Measurements from ENCODE around the gene FAM168A. TPM values are rescaled to one million over a fixed set of nuclear protein-coding genes. Genes with fewer than 3 reads are reported as not detected.

FAM168A gene
- total RNA-seq, 2 donors from 2014 or later: 16.6 to 23.4 TPM

DNA sequence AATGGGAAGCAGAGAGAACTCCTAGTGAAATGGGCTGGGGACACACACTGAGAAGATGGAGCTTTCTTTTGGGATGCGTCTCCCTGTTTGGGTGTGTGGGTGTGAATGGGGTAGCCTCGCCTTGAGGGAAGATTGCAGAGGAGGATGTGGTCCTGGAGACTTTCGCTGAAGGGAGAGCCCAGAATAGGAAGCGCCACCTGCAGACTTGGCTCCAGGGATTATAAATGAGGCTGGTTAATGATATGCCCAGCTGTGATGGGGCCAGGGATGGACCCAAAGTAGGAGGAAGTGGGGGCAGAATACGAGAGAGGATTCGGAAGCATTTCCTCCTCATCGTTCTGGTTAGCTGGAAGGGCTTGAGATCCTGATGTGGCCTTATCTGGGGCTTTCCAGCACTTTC, 208.0 kb downstream of the FAM168A start:
- Mint-ChIP-seq H3K27ac (peak overlapping the region; percentile 24 to 54), H3K36me3 (no peaks in the 10 kb centered on the region), H3K9me3 (no peaks in the 10 kb centered on the region)
- DNase-seq (ENCODE audit: low spot score in 2 of 2) (no peak), ATAC-seq (no peak)

DNA sequence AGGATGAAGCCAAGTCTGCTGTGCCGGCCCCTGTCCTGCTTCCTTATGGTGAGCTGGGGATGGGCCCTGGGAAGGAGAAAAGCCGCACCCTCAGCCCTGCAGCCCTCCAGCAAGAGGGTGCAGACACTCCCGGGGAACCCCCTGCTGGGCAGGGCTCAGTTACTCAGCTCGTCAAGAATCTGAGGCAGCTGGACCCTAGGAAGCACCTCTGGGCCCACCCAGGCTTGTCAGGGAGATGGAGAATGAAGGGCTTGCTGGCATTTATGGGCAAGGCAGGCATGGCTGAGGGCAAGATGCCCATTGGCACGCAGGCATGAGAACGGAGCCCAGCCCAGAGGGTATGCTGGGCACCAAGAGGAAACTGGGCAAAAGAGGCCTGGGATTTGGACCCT, 208.8 kb downstream of the FAM168A start:
- DNase-seq (ENCODE audit: low spot score in 2 of 2): no peak
- Mint-ChIP-seq H3K36me3 (no peaks in the 10 kb centered on the region), H3K9me3 (no peaks in the 10 kb centered on the region), H3K27ac (peak overlapping the region; percentile 54 to 68)
- ATAC-seq: no peak

DNA sequence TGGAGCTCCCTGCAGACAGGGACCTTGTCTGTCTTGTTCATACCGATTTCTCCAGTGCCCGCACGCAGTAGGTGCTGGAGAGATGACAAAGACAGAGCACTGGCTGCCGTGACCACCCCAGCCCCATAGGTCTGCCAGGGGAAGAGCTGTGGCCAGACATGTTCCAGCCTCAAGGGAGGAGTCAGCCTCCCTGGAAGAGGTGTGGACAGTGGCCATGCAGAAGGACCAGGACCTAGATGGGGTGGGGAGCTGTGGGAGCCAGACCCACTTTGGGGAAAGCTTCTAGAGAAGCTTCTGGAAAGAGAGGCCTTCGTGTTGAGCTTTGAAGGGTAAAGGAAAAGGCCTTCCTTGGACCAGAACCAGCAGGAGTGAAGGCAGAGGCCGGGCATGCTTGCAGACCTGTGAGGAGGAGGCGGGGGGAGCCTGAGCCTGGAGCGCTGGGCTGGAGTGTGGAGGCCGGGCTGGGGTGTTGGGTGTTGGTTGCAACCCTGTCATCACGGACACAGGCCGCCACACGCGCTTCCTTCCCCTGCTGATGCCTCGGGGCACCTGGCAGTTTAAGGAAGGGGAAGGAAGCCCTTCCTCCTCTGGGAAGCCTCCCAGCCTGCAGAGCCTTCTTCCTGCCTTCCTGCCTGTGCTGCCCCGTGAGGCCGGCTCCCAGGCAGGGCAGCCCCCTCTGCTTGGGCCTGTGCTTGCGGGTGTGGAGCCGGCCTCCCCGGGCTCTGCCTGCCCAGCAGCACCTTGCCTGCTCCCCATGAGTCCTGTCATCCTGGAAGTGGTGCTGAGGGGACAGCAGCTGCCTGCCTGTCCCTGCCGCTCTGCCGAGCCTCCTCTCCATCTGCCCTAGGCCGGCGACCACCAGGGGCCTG, 209.4 kb downstream of the FAM168A start:
- no peak for DNase-seq (ENCODE audit: low spot score in 2 of 2)
- Mint-ChIP-seq H3K36me3 (no peaks in the 10 kb centered on the region), H3K27ac (peak overlapping the region; percentile 54 to 93), H3K9me3 (no peaks in the 10 kb centered on the region)
- no peak for ATAC-seq

DNA sequence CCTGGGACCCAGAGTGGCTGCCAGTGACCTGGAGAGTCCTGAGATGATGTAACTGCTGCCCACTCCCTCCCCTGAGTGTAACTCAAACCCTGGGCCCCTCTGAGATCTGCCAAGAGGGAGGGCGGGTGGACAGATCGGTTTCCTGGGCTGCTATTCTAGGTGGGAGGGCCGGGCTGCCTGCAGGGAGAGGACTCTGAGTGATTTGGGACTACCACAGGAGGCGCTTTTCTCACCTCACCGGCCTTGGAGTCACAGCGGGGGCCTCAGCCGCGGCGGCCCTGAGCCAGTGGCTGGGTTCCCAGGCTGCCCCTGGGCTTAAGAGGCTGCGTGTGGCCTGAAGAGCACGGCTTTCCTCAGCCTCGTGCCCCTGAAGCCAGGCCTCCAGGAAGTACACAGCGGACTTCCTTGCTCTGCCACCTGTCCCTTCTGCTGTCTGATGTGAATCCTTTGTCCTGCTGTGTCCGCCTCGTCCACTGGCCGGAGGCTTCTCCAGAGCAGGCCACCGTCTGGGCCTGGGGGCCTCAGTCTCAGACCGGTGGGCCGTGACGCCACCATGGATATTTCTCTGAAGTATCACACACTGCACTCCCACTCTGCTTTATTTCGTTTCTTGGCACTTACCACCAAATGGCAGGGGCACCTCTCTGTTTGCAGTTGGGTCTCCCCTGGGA, 210.2 kb downstream of the FAM168A start:
- H3K36me3 Mint-ChIP-seq: no peaks in the 10 kb centered on the region
- no peaks in the 10 kb centered on the region for H3K9me3 Mint-ChIP-seq
- peak overlapping the region; percentile 54 to 93 for H3K27ac Mint-ChIP-seq
- ATAC-seq (no peak), DNase-seq (ENCODE audit: low spot score in 2 of 2) (no peak)

DNA sequence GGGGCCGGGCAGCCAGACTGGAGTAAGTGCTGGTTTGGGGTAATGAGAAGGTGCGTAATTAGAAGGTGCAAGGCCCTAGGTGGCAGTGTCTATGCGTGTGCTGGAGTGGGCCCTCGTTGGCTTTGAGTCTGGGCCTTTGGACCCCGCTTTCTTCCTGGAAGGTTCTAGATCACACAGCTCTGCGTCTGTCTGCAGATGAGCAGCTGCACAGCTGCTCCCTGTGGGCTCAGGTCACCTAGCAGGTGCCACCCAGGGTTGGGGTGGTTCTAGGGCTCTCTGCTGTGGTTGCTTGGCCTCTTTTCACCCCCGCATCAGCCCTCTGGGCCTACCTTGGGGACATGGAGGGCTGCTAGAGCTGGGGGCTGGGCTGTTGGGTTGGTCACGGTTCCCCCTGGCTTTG, 211.4 kb downstream of the FAM168A start:
- H3K9me3 Mint-ChIP-seq: no peaks in the 10 kb centered on the region
- peak overlapping the region; percentile 54 to 72 for H3K27ac Mint-ChIP-seq
- DNase-seq (ENCODE audit: low spot score in 2 of 2) (no peak), ATAC-seq (no peak)
- no peaks in the 10 kb centered on the region for H3K36me3 Mint-ChIP-seq

DNA sequence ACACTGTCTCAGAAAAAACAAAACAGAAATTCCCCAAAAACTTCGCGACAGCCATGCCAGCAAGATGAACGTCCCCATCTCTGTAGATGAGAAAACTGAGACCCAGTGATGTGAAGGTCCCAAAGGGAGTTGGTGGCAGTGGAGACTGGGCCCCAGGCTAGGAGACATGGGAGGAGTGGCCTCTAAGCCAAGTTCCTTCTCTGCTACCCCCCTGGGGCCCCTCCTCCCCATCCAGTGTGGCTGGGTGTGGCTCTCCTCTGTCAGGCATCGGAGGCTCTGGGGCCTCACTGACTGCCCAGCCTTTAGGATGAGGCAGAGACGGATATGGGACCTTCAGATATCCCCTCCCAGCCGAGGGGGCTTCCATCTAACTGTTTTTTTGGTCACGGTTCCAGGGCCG, 211.9 kb downstream of the FAM168A start:
- H3K27ac Mint-ChIP-seq: peak overlapping the region; percentile 54 to 72
- no peak for ATAC-seq
- H3K36me3 Mint-ChIP-seq: no peaks in the 10 kb centered on the region
- H3K9me3 Mint-ChIP-seq: no peaks in the 10 kb centered on the region
- DNase-seq (ENCODE audit: low spot score in 2 of 2): no peak

DNA sequence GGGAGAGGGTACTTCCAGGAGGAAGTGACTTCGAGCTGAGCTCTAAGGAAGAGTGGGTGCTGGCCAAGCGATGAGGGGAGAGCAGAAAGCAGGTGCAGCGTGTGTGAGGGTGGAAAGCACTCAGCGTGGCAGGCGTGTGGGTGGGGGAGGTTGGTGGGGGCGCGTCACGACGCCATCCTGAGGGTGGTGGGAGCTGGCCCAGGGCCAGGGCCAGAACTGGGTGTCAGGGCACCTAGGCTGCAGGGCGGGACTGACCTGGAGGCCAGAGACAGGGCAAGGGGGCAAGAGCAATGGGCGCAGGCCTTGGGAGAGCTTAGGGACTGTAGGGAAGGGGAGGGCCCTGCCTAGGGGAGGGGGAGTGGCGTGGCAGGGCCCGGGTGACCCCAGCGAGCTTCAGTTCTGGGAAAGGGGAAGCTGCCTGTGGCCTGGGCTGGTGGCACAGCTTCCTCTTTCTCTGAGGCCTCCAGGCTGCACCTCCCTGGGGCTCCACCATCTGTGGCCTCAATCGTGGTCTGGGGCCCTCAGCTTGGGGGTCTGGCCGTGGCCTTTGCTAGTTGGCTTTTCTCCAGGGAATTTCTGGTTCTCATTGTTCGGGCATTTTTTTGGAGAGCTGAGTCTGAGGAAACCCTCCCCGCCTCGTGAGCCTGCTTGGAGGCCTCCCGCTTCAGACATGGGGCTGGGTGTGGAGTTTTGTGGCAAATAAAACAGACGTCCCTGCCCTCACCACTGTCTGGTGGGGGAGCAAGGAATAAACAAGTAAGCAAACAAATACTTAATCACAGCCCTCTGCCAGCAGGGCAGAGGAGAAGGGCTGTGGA, 212.8 kb downstream of the FAM168A start:
- DNase-seq (ENCODE audit: low spot score in 2 of 2): no peak
- peak; percentile 20 to 42 for ATAC-seq
- Mint-ChIP-seq H3K36me3 (no peaks in the 10 kb centered on the region), H3K27ac (peak overlapping the region; percentile 54 to 72), H3K9me3 (no peaks in the 10 kb centered on the region)

DNA sequence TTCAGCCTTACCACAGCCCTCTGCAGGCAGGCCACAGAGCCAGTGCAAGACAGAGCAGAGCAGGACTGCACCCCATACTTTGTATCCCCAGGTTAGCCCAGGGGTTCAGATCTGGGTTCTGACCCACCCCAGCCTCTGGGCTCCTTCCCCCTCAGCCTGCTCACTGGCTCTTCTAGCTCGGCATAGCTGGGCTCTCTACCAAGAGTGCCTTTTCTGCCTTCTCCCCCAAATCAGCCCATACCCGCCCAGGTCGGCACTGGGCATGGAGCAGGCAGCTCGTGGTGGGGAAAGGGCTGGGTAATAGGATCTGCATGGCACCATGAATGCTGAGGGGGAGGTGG, 213.4 kb downstream of the FAM168A start:
- Mint-ChIP-seq H3K36me3 (no peaks in the 10 kb centered on the region), H3K9me3 (no peaks in the 10 kb centered on the region), H3K27ac (peak overlapping the region; percentile 54 to 72)
- no peak for DNase-seq (ENCODE audit: low spot score in 2 of 2)
- ATAC-seq: no peak

DNA sequence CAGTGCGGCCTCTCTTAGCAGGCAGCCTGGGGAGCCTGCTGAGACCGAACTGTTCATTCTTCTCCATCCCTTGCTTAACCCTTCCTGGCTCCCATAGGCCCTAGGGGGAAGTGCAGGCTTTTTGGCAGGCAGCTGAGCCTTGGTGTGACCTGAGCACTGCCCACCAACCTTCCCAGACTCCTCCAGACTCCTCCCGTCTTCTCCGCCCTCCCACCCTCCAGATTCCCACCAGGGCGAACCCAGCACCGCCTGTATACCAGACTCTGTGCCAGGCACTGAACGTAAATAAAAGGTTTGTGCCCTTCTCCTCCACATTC, 213.8 kb downstream of the FAM168A start:
- ATAC-seq: no peak
- no peaks in the 10 kb centered on the region for H3K9me3 Mint-ChIP-seq
- peak overlapping the region; percentile 54 to 72 for H3K27ac Mint-ChIP-seq
- no peaks in the 10 kb centered on the region for H3K36me3 Mint-ChIP-seq
- DNase-seq (ENCODE audit: low spot score in 2 of 2): no peak

DNA sequence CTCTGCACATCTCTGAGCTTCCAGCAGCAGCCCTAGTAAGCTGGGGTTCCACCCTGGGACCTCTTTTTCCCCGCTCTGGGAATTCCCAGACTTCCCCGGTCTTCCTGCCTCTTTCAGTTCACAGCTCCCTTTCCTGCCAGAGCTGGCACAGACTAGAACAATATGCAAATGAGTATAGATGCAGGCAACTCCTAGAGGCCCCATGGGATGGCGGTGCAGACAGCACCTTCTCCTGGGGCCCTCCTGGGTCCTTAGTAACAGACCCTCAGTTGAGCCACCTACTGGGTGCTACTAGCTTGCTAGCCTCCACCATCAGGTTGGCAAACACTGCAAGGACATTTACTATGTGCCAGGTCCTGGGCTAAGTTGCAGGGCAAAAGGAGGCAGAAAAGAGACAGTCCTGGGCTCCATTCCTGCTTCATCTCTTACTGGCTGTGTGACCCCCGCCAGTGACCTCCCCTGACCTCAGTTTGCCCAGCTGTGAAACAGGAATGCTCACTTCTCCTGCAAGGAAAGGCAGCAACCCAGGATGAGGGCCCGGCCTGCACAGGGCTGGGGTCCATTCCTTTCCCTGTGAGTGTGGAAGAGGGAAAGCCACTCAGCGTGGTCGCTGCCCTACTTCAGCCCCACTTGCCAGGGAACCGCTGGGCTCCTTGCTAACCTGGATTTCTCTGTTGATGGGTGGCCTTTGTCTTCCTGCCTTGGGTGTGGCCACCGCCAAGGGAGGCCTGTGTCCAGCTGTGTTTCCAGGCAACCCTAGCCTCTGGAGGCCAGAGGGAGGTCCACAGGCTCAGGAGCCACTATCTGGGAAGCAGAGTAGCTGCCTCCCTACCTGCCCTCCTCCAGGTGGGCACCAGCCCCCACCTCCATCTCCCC, 214.4 kb downstream of the FAM168A start:
- peak overlapping the region; percentile 29 to 54 for H3K27ac Mint-ChIP-seq
- no peaks in the 10 kb centered on the region for H3K9me3 Mint-ChIP-seq
- no peak for DNase-seq (ENCODE audit: low spot score in 2 of 2)
- ATAC-seq: no peak
- H3K36me3 Mint-ChIP-seq: no peaks in the 10 kb centered on the region

DNA sequence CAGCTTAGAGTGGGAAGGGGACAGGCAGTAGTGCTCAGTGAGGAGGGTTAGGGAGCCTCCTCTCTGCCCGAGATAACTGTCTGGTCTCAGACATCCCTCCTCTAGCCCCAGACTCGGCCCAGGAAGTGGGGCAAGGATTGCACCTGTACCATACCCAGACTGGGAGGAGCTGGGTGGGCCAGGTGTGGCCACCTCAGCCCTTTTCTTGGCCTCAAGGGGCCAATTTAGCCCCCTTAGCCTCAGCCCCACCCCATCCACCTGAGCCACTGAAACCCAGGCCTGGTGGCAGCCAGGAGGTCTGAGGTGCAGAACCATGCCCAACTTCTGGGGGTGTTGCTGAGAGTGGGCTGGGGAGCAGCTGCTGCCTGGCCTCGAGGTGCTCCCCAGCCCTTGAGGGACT, 215.2 kb downstream of the FAM168A start:
- Mint-ChIP-seq H3K9me3 (no peaks in the 10 kb centered on the region), H3K27ac (peak overlapping the region in 1 of 2 donors; percentile 54), H3K36me3 (no peaks in the 10 kb centered on the region)
- ATAC-seq (no peak), DNase-seq (ENCODE audit: low spot score in 2 of 2) (no peak)

DNA sequence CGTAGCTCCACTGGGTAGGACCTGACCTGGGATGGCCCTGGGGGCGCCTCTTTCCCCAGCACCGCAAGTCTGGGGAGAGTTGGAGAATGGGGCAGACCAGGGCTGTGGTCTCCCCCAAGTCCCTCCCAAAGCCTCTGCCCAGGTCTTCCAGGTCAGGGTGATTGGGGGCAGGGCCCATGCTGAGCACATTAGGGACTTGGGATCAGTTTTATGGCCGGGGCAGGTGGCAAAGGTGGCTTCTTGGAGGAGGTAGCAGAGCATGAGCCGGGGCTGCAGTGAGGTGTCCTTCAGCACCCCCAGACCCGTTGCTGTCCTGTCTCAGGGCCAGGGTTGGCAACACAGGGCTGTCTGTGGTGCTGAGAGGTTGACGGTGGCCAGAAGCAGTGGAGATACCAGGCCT, 215.7 kb downstream of the FAM168A start:
- DNase-seq (ENCODE audit: low spot score in 2 of 2) (no peak), ATAC-seq (no peak)
- Mint-ChIP-seq H3K36me3 (peaks cover under 1 to 1% of the 10 kb centered on the region in 2 donors), H3K9me3 (no peaks in the 10 kb centered on the region), H3K27ac (peak overlapping the region; percentile 35 to 84)

DNA sequence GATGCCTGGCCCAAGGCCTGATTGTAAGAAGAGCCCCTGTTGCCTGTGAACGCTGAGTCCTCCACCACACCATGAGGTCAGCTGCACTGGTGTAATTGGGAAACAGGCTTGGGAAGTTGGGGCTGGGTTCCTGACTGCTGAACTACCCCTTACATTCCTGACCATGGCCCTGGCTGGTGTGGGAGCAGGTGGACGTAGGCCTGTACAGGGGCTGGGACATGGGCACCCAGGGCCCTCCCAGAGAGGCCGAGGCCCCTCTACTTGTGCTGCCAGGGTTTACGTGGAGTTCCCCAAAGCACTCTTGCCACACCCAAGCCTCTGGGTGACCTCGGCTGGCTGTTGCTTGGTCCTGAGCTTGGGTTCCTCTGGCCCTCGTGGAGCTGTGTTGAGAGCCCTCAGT, 216.3 kb downstream of the FAM168A start:
- DNase-seq (ENCODE audit: low spot score in 2 of 2): no peak
- Mint-ChIP-seq H3K36me3 (peaks cover 5 to 6% of the 10 kb centered on the region in 2 donors), H3K9me3 (no peaks in the 10 kb centered on the region), H3K27ac (peak overlapping the region in 1 of 2 donors; percentile 22)
- ATAC-seq: no peak

DNA sequence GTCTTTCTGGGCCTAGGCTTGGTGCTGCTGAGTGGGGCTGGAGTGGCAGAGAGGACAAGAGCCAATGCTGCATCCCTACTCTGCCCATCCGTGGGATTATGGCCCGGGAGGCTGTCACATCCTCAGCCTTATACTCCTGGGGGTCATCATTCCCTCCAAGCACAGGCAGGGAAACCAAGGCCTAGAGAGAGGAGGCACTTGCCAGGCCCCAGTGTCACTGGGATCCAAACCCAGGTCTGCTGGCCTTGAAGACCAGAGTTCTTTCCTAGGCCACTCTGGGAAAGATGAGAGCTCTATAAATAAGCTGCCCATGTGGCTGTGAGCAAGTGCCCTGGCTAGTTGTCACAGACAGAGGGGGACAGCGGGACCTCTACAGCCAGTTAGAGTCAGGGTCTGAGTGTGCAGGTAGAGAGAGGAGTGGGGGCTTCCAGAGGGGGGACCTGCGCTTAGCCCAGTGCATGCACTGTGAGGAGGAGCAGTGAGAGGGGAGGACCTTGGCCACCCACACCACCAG, 217.0 kb downstream of the FAM168A start:
- peaks cover 5 to 6% of the 10 kb centered on the region in 2 donors for H3K36me3 Mint-ChIP-seq
- no peak for DNase-seq (ENCODE audit: low spot score in 2 of 2)
- peak overlapping the region; percentile 36 to 48 for H3K27ac Mint-ChIP-seq
- H3K9me3 Mint-ChIP-seq: no peaks in the 10 kb centered on the region
- ATAC-seq: no peak

DNA sequence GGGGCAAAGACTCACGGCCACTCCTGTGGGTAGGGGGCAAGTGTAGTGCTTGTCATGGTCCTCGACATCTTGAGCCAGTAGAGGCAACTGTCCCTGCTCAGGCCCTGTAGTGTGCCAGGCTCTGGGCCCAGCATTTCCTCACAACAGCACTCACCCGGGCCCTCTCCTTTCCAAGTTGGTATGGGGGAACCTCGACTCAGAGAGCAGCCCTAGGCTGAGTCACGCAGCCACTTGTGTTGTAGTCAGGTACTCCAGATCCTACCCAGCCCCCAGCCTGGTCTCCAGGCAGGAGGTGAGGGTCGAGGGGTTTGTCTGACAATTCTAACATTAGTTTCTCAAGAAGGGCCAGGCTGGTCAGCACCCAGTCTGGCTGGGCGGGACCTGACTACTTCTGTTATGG, 217.6 kb downstream of the FAM168A start:
- Mint-ChIP-seq H3K27ac (peak overlapping the region; percentile 50 to 71), H3K9me3 (no peaks in the 10 kb centered on the region), H3K36me3 (peaks cover 5 to 6% of the 10 kb centered on the region in 2 donors)
- DNase-seq (ENCODE audit: low spot score in 2 of 2) (no peak), ATAC-seq (no peak)

DNA sequence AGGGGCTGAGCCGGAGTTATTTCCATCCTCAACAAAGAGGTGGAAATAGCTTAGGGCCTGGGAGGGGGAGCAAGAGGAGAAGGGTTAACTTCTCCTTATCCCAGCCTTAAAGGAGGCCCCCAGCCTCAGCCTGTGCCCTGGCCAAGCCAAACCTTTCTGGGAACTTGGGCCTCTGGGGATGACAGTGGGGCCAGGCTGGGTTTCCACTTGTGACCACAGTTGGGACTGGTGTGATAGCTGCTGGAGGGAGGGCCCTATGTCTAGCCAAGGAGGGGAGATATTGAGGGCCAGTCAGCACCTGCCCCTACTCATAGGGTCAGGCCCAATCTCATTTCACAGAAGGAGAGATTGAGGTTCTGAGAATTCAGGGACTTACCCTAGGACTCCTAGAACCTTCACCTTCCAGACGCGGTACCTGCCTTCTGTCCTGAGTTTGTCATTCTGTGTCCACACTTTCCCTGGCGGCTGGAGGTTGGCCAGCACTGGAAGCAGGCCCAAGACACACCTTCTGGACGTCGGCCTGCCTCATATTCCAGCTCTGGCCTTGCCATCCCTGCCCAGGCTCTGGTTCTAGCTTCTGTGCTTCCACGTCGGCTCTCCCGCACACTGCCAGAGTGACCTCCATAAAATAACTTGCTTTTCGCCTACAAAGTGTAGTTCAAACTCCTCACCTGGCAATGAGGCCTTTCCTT, 218.6 kb downstream of the FAM168A start:
- peaks cover 5 to 6% of the 10 kb centered on the region in 2 donors for H3K36me3 Mint-ChIP-seq
- peak overlapping the region; percentile 71 to 93 for H3K27ac Mint-ChIP-seq
- no peak for DNase-seq (ENCODE audit: low spot score in 2 of 2)
- H3K9me3 Mint-ChIP-seq: no peaks in the 10 kb centered on the region
- no peak for ATAC-seq

Data from activated naive CD4-positive, alpha-beta T cell treated with anti-CD3 and anti-CD28 coated beads, Interleukin-2, amount 50 U/mL, for 72 hours (primary cell).